Measurements from ENCODE around the gene MYO3B.
A peak's percentile ranks its signal among the peaks of the same experiment; 100 is the strongest.

Gene MYO3B

GRCh38 chr2:170229125-170229524 is 51.2 kb downstream of the MYO3B start:
- no peak for TF ChIP-seq CTCF (IDR thresholded peaks at IDR 0.05; ENCODE audit: low read depth, low read length, missing control alignments)
- no peak for DNase-seq (ENCODE audit: low read depth)

GRCh38 chr2:170229744-170230143 is 51.8 kb downstream of the MYO3B start:
- no peak for TF ChIP-seq CTCF (IDR thresholded peaks at IDR 0.05; ENCODE audit: low read depth, low read length, missing control alignments)
- DNase-seq (ENCODE audit: low read depth), result no peak
- no peak overlapping the region for H3K4me3 ChIP-seq (ENCODE audit: low read depth, low read length)

More at GRCh38 chr2:170229125-170229524, 51.2 kb downstream of the MYO3B start:
- no peak overlapping the region for H3K4me3 ChIP-seq (ENCODE audit: low read depth, low read length)

DNA sequence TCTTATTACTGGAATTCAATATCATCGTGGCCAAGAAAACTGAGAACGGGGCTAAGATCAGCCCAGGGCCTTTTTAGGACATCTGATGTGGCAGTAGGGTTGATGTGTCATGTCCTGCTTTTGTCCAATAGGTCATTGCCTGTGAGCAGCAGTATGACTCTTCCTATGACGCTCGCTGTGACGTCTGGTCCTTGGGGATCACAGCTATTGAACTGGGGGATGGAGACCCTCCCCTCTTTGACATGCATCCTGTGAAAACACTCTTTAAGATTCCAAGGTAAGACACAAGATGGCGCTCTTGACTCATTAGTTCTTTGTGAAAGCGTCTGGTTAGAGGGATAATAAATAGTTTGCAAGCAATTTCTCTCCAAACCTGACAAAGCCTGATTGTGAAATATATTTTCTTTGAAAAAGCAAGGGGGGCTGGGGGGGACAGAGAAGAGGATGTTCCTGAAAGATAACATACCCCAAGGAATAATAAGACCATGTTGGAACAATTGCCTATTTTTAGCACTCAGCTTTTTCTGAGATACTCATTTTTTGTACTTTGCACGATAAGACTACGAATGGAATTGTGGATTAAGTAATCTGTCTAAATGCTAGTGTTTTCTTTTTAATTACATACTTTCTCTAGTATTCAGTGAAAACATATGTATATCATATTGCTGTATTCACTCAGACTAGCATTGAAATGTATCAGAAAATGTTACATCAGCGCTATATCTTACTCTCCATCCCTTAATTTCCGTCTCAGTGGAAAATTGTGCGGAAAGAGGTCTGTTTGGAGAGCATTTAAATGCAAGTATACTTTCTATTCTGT is 58.1 kb downstream of the MYO3B start:
- TF ChIP-seq CTCF (IDR thresholded peaks at IDR 0.05; ENCODE audit: low read depth, low read length, missing control alignments), result peak; percentile 66
- no peak overlapping the region for H3K4me3 ChIP-seq (ENCODE audit: low read depth, low read length)
- no peak for DNase-seq (ENCODE audit: low read depth)

GRCh38 chr2:170236680-170237047 is 58.7 kb downstream of the MYO3B start:
- TF ChIP-seq CTCF (IDR thresholded peaks at IDR 0.05; ENCODE audit: low read depth, low read length, missing control alignments), result no peak
- no peak for DNase-seq (ENCODE audit: low read depth)
- H3K4me3 ChIP-seq (ENCODE audit: low read depth, low read length), result no peak overlapping the region

- TF ChIP-seq CTCF (IDR thresholded peaks at IDR 0.05; ENCODE audit: low read depth, low read length, missing control alignments), result no peak
- H3K4me3 ChIP-seq (ENCODE audit: low read depth, low read length), result no peak overlapping the region
- DNase-seq (ENCODE audit: low read depth), result no peak
Measured at GRCh38 chr2:170237572-170238120, 59.7 kb downstream of the MYO3B start.

GRCh38 chr2:170238776-170239175 is 60.8 kb downstream of the MYO3B start:
- no peak overlapping the region for H3K4me3 ChIP-seq (ENCODE audit: low read depth, low read length)
- no peak for DNase-seq (ENCODE audit: low read depth)
- TF ChIP-seq CTCF (IDR thresholded peaks at IDR 0.05; ENCODE audit: low read depth, low read length, missing control alignments), result no peak

- no peak for DNase-seq (ENCODE audit: low read depth)
- TF ChIP-seq CTCF (IDR thresholded peaks at IDR 0.05; ENCODE audit: low read depth, low read length, missing control alignments), result no peak
- no peak overlapping the region for H3K4me3 ChIP-seq (ENCODE audit: low read depth, low read length)
Measured at GRCh38 chr2:170240629-170241028, 62.7 kb downstream of the MYO3B start.
